Nephron (organoid): ENCODE results near the gene ITPR1.
A peak's percentile ranks its signal among the peaks of the same experiment; 100 is the strongest.

Source experiments
- H3K27ac Mint-ChIP-seq, 3 experiments: 2 replicates each; pipeline ENCODE4 v1.8.0; 2020; ENCODE audit warnings: mixed read lengths in 3 of 3, mild to moderate bottlenecking in 2 of 3, moderate library complexity in 1 of 3
- H3K27me3 Mint-ChIP-seq: 2 replicates; pipeline ENCODE4 v1.8.0; 2021; ENCODE audit warnings: low read depth, mild to moderate bottlenecking, moderate library complexity, mixed read lengths
- H3K36me3 Mint-ChIP-seq: 2 replicates; pipeline ENCODE4 v1.8.0; 2020; ENCODE audit warnings: low read depth, mixed read lengths
- H3K4me1 Mint-ChIP-seq: 2 replicates; pipeline ENCODE4 v1.8.0; 2020; ENCODE audit warnings: mixed read lengths
- H3K4me3 Mint-ChIP-seq, 3 experiments: 2 replicates each; pipeline ENCODE4 v1.8.0; 2020; ENCODE audit warnings: mild to moderate bottlenecking in 3 of 3, mixed read lengths in 3 of 3, moderate library complexity in 2 of 3
- H3K9me3 Mint-ChIP-seq: 2 replicates; pipeline ENCODE4 v1.8.0; 2020; ENCODE audit warnings: mixed read lengths
- TF ChIP-seq, protein P1 (sequence below), 3 experiments: fragments of 200-600 bp; sonication (generic); IDR thresholded peaks; one replicate each; pipeline ENCODE4 v1.5.0; 2021; ENCODE audit warnings: antibody characterized with exemption in 3 of 3; ENCODE audit not compliant: unreplicated experiment in 3 of 3

Gene ITPR1

DNA sequence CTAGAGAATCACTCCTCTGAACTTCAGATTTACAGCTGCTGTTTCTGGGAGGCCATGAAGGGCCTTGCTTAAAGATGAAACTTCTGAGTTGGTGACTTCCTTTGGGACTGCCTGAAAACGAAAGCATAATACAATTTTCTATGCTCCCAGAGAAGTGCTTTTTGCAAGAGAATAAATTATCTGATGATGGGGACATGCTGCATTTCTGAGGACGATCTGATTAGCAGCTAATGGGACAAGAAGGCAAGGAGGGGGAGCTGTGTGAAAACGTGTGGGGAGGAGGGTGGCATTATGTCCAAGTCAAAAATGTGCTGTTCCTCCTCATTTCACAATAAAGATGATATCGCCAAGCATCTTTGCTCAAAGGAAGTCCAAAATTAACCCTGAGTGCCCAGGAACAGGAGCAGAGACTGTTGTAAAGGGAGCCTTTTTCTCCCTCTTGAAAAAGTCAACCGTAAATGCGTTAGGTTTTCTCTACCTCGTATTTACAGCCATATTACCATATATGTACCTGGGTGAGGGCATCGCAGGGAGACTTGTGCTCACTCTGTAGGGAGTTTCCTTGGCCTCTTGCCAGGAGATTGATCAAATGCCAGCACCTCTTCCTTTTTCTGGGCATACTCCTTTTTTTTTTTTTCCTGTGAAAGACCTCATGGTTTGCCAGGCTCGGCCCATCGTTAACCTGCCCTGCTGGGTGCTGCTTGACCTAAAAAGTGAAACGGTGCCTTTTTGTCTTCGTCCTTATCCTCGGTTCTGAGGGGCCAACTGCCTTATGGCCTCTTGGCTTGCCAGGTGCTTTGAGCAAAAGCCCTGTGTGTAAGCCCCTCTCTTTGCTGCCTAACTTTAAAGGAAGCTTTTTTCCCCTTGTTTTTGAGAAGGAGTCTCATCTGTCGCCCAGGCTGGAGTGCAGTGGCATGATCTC, 11.5 kb downstream of the ITPR1 start:
- Mint-ChIP-seq H3K9me3 (no peaks in the 10 kb centered on the region), H3K4me3 (peak overlapping the region; percentile 59 to 71 (median 70)), H3K27ac (peak overlapping the region; percentile 91 to 96 (median 95)), H3K4me1 (peaks cover 67% of the 10 kb centered on the region), H3K27me3 (no peaks in the 10 kb centered on the region), H3K36me3 (peaks cover 20% of the 10 kb centered on the region)
- TF ChIP-seq, protein P1, sequence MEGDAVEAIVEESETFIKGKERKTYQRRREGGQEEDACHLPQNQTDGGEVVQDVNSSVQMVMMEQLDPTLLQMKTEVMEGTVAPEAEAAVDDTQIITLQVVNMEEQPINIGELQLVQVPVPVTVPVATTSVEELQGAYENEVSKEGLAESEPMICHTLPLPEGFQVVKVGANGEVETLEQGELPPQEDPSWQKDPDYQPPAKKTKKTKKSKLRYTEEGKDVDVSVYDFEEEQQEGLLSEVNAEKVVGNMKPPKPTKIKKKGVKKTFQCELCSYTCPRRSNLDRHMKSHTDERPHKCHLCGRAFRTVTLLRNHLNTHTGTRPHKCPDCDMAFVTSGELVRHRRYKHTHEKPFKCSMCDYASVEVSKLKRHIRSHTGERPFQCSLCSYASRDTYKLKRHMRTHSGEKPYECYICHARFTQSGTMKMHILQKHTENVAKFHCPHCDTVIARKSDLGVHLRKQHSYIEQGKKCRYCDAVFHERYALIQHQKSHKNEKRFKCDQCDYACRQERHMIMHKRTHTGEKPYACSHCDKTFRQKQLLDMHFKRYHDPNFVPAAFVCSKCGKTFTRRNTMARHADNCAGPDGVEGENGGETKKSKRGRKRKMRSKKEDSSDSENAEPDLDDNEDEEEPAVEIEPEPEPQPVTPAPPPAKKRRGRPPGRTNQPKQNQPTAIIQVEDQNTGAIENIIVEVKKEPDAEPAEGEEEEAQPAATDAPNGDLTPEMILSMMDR (IDR thresholded peaks at IDR 0.05; ENCODE audit: unreplicated experiment in 3 of 3): no peak

DNA sequence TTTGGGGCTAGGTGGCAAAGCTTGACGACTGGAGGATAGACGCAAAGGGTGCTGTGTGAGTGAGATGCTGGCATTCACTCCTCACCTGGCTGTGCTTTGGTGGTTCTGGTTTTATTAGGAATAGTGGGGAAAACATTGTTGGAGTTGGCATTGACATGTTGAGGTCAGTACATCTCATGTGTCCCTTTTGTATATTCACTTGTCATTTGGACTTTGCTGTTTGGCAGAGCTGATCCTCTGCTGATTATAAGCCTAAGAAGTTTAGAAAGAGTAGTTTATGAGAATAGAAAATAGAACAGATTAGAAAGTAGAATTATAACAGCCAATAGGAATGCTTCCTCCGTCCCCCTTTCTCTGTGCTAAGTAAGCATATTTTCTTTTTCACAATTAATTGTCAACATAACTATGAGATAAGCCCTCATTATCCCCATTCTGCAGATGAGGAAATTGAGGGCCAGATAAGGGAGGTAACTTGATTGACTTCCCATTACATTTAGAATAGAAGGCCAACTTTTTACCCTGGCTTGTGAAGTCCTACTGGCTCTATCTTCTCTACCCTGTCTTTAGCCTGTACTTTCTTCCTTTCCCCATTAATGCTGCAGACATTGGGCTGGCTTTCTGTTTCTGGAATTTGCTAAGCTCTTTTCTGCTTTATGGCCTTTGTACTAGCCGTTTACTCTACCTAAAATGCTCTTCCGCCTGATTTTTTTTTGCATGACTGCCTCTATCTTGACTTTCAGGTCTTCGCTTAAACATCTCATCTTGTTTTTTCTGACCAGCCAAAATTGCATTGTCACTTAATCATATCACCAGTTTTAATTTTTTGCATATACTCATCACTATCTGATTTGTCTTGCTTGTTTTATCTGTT, 12.8 kb downstream of the ITPR1 start:
- Mint-ChIP-seq H3K4me1 (peaks cover 80% of the 10 kb centered on the region), H3K9me3 (no peaks in the 10 kb centered on the region), H3K27me3 (no peaks in the 10 kb centered on the region), H3K27ac (peak overlapping the region; percentile 80 to 91 (median 84)), H3K4me3 (peak overlapping the region in 2 of 3 experiments; percentile 7 to 35), H3K36me3 (peaks cover 24% of the 10 kb centered on the region)
- TF ChIP-seq, protein P1 (IDR thresholded peaks at IDR 0.05; ENCODE audit: unreplicated experiment in 3 of 3): no peak

DNA sequence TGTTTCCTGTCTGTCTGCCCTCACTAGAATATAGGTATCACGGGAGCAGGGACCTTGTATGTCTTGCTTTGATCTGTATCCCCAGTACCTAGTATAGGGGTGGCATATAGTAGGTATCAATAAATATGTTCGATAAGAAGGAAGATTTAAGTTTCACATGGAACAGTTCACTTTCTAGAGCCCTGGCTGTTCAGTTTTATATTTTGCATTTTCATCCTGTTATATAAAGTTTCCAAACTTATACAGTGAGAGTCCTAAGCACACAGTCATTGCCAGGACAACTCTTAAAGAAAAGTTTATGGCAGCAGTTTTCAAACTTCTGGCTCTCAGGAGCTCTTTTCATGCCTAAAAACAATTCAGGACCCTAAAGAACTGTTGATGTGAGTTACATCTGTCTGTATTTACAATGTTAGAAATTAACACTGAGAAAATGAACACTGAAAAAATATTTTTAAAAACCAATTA, 13.4 kb downstream of the ITPR1 start:
- Mint-ChIP-seq H3K27ac (peak overlapping the region; percentile 80 to 91 (median 84)), H3K4me3 (peak overlapping the region in 2 of 3 experiments; percentile 4 to 7), H3K9me3 (no peaks in the 10 kb centered on the region), H3K4me1 (peaks cover 83% of the 10 kb centered on the region), H3K36me3 (peaks cover 24% of the 10 kb centered on the region), H3K27me3 (no peaks in the 10 kb centered on the region)
- TF ChIP-seq, protein P1 (IDR thresholded peaks at IDR 0.05; ENCODE audit: unreplicated experiment in 3 of 3): no peak

DNA sequence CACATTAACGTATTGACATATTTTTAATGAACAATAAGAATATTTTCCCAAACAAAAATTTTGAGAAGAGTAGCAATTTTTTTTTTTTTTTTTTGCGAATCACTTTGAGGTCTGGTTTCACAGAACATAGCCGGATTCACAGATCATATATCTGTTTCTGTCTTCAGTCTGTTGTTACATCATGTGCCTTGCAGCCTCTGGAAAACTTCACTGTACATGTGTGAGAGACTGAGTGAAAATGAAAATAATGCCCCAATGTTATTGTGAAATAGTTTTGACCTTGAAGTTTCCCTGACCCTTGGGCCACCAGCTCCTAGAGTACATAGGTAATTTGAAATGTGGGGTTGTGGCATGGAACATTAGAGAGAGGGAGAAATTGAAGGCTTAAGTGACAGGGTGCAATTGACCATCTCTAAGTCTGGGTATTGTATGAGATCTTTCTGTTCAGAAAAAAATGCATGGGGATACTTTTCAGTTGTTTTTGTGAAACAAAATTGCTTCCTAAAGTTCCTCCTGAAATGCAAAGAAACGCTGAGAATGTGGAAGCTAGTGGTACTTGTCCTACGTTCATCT, 14.0 kb downstream of the ITPR1 start:
- Mint-ChIP-seq H3K36me3 (peaks cover 21% of the 10 kb centered on the region), H3K4me3 (peak overlapping the region in 2 of 3 experiments; percentile 2 to 31), H3K9me3 (no peaks in the 10 kb centered on the region), H3K27me3 (no peaks in the 10 kb centered on the region), H3K4me1 (peaks cover 84% of the 10 kb centered on the region), H3K27ac (peak overlapping the region; percentile 69 to 91 (median 81))
- TF ChIP-seq, protein P1 (IDR thresholded peaks at IDR 0.05; ENCODE audit: unreplicated experiment in 3 of 3): no peak

DNA sequence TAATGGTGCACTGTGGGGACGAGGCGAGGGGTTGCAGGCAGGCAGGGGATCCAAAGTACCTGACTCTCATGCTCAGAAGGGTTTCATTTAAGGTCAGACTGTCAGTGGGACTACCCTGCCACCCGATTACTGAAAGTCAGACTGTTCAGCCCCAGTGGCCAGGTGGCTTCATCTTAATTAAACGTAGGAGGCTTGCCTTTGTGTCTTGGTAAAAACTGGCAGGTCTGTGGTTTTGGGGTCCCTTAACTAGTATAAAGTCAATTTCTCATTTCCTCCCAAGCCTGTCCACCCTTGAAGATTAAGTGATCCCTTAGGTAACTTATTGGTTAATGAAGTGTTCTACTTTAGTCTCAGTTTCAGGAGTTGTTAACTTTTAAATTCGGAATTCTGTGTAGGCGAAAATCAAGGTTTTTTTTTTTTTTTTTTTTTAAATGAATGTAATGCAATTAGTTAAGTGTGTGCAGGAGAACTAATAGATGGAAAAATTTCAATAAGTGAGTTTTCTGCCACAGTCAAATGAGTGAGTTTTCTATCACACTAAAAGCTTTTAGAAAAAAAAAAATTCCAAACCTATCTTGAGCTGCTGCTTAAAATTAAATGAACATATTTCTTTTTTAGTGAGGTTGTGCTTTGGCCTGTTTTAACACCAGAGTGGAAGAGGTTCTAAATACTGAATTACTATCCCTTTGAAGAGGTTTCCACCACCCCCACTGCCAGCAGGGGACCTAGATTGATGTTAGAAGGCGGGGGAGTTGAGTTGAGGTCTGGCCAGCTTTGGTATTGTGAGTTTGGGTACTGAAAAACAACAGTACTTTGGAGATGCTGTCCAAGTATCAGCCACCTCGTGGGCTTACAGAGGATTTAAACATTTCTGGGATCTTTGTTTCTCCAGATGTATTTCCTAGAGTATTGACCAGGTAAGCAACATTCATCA, 15.2 kb downstream of the ITPR1 start:
- H3K4me1 Mint-ChIP-seq: peaks cover 92% of the 10 kb centered on the region
- H3K36me3 Mint-ChIP-seq: peaks cover 21% of the 10 kb centered on the region
- H3K27ac Mint-ChIP-seq: peak overlapping the region; percentile 81 to 91 (median 87)
- no peaks in the 10 kb centered on the region for H3K9me3 Mint-ChIP-seq
- no peaks in the 10 kb centered on the region for H3K27me3 Mint-ChIP-seq
- H3K4me3 Mint-ChIP-seq: peak overlapping the region; percentile 2 to 35 (median 22)
- TF ChIP-seq, protein P1 (IDR thresholded peaks at IDR 0.05; ENCODE audit: unreplicated experiment in 3 of 3): no peak
